HG03159 (cell line): ENCODE results near the gene CALN1.

ENCODE experiments used
- ATAC-seq: cut with Tn5 transposase; IDR thresholded peaks from one replicate; pipeline ENCODE4 v1.9.1; 2021; ENCODE audit warnings: mild to moderate bottlenecking, moderate library complexity; ENCODE audit not compliant: unreplicated experiment

CALN1 gene

DNA sequence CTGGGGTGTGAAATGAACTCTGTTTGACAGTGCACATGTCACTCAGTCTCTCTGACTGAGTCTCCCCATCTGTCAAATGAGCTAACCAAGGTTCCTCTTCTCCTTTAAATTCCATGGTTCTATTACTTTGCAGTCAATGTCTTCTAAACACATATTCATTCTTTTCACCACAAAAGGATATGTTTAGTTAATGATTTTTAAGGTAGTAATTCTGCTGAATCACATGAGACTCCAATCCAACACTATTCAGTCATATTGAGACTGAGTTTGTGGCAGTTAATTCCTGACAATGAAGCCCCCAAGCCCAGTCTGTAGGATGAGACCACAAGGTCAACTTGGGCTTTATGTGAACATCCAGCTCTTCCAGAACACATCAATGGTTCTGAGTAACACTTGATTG is 85.3 kb downstream of the CALN1 start:
- ATAC-seq = no peak

DNA sequence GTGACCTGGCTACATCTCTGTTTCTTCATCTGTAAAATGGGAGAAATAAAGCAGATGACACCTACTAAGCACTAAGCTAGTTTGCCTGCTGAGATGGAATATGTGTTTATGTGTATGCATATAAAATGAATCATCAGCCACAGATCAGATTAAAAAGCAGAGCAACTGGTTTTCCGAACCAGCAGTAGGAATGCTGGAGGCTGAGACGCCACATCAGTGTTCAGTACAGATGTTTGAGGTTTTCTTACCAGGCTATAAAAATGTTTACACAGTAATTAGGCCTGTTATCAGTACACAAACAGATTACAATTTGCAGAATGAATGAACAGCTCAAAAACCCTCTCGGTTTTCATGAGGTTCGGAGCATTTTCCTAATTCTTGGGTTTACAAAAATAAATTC is 85.8 kb downstream of the CALN1 start:
- no peak for ATAC-seq

DNA sequence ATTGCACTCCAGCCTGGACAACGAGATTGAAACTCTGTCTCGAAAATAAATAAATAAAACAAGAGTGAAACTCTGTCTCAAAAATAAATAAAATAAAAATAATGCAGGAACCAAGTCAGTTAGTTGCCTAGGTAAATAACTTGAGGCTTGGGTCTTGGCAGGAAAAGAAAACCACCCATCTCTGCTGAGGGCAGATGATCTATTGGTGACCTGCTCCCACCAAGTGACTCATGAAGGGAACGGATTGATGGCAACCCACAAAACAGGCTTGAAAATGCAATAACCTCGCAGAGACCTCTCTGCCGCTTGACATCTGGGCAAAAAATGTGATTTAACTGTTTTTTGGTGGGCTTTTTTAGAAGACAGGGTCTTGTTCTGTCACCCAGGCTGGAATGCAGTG is 86.6 kb downstream of the CALN1 start:
- ATAC-seq = no peak

DNA sequence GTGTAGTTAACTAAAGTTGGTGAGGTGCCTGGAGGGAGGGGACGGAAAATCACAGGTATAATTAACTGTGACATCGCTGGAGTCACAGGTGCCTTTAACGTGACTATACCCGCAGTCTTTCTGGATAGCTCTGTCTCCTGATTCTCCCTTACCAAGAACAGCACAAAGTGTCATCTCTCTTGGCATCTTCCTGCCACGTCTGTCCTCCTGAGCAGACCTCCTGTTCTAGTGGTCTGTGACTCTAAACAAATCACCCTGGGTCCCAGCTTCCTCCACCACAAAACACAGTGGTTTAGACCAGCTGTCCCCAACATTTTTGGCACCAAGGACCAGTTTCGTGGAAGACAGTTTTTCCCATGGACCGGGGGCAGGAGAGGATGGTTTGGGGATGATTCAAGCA is 90.5 kb downstream of the CALN1 start:
- no peak for ATAC-seq

DNA sequence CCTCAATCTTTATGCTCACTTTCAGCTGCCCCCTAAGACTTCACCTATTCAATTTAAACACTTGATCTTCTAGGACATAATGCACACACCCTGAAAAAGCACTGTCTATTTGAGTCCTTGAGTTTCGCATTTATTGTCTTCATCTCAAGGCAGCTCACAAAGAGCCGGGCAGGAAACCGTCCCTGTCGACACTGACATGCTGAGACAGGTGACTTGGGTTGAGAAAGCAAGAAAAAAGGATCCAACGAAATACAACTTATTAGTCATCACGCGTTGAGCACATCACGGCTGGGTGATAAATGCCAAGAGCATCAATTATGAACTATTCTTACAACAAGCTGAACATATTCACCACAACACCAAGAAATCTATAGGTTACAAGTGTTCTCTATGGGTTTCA is 91.1 kb downstream of the CALN1 start:
- no peak for ATAC-seq

DNA sequence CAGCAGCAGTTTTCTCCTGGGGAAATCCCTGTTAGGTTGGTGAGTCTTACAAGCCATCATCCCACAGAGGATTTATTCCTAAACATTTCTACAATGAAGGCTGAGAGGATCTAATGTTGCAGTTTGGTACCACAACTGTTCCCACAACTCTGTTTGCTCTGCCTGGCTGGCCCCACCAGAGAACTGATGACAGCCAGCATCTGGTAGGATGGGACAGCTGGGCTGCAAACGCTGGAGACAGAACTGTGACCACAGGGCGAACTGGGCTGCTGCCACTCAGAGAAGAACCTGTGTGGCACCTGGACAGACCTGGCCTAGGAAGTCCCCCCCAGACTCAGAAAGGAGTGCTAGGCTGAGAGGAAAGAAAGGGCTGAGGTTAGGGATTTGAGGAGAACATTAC is 94.8 kb downstream of the CALN1 start:
- ATAC-seq = no peak

DNA sequence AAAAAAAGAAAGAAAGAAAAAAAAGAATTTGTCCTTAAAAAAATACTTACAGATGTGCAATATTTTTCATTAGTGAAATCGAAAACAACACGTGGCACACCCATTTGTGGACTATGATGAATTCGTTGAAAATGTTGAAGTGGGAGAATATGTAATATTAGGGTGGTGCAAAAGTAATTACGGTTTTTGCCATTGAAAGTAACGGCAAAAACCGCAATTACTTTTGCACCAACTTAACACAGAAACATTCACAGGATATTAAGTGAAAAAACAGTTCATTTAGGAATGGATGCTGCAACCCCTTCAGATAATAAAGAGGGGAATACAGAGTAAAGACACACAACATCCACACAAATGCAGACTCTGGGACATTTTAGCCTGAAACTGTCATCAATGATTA is 96.0 kb downstream of the CALN1 start:
- ATAC-seq = no peak

DNA sequence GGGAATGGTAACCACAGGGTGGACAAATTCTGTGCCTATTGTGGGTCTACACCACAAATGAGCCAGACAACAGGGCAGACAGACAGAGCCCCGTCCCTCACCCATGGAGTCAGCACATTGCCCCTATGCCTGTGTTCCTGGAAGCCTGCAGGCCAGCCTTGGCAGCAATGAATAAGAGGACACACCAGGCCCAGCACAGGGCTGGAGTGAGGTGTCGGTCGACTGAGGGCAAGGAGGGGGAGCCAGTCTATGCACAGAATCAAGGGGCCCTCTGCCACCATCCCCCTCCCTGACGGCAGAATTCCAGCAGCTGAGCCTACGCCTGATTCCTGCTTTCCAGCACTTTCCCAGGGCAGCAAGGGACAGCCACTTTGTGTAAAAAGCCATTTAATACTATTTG is 98.2 kb downstream of the CALN1 start:
- no peak for ATAC-seq

DNA sequence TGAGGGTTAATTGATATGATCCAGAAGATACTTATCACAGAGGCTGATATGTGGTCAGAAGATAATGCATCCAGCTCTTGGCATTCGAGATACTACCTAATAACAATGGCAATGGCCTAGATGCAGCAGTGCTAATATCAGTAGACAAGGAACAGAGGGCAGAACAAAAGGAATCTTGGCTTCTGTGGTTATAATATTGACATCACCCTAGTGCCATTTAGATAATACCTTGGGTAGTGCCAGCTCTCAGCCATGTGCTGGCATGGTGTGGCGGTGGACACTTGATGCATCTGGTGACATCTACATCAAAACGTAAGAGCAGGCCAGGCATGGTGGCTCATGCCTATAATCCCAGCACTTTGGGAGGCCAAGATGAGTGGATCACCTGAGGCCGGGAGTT is 101.8 kb downstream of the CALN1 start:
- no peak for ATAC-seq

DNA sequence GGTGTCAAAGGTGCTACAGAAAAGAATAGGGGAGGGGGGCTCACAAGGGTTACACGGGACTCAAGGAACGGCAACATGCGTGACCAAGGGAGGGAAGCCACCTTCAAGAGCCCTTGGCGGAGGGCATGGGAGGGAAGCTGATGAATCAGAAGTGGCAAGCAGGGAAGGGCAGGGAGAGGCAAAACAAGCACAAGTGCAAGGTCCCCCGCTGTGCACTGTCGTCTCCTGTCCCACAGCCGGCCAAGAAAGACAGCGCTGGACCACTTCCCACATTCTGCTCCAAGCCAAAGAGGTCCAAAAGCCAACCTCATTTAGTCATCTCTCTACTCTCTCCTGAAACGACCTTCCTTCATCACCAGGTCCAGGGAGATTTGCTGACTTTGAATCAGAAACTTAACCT is 102.7 kb downstream of the CALN1 start:
- no peak for ATAC-seq

DNA sequence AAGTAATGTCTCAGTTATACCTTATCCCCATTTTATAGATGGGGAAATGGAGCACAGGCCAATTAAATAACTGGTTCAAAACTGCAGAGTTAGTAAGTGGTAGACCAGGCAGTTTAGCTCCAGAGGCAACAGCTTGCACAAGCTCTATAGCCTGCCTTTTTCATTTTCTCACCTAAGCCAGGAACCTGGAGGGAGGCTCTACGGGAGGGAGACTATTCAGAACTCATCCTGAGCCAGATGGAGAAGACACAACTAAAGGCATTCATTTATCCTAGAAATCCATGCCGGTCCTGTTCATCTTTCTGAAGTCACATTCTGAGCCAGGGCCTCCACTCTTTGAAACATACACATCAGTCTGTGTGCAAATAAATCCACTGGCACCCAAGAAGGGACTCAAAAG is 103.2 kb downstream of the CALN1 start:
- ATAC-seq = no peak

DNA sequence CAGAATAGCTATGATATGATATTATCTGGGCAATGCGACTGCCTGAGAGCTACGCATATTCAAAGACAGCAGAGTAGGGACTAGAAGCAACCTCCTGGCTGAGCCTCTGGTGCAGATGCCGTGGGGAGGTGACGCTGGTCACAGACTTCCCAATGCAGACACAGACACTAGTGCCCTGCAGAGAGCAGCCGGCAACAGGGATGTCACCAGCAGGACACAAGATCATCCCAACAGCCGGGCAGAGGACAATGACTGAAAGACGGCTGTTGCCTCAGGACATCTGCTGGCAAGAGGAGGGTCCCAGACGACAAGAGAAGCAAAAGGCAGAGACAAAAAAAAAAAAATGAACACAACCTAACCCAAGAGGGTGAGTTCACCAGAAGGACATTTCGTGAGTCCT is 104.6 kb downstream of the CALN1 start:
- no peak for ATAC-seq

DNA sequence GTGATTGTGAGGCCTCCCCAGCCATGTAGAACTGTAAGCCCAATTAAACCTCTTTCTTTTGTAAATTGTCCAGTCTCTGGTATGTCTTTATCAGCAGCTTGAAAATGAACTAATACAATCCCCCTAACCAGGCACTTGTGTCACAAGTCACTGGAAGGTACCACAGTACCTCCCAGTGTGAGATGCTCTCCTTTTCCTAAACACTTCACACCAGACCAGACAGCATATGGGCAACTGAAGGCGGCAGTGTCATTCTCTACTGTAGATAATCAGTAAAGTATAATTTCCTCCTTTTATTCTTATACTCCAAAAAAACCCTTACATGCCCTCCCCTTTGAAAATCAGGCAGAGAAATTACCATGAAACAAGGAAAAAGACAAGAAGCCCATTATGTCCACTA is 113.2 kb downstream of the CALN1 start:
- ATAC-seq = no peak

DNA sequence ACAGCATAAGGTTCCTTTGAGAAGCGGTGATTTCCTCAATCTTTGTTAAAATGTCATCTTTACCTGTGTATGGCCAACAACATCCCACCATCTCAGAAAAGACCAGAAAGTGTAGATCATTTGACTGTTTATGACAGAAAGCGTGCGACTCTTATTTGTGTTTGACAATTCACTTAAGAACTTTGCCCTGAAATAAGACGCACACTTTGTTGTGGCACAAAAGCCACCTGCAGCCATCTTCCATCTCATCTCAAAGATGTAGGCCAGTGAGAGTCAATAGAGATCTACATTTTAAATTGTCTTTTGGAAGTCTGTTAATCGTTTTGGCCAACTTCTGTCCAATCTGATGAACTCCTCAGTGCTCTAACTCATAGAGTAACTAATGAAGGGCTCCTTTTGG is 114.0 kb downstream of the CALN1 start:
- no peak for ATAC-seq

DNA sequence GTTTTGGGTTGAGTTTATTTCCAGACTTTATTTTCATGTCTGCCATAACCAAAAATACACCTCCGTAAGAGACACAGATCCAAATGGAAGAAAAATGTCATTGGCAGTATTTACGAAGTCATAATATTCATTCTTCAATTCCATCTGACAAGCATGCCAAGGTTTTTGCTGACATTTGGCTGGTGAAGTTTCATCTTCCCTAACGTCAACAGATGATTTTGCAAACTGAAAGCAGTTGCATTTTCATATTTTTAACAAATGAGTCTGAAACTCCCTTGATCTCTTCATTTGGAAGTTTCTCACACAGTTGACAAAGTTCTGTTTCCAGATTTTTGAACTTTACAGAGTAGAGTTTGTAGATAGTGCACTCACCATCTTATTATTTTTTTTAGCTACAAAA is 114.5 kb downstream of the CALN1 start:
- ATAC-seq = no peak

DNA sequence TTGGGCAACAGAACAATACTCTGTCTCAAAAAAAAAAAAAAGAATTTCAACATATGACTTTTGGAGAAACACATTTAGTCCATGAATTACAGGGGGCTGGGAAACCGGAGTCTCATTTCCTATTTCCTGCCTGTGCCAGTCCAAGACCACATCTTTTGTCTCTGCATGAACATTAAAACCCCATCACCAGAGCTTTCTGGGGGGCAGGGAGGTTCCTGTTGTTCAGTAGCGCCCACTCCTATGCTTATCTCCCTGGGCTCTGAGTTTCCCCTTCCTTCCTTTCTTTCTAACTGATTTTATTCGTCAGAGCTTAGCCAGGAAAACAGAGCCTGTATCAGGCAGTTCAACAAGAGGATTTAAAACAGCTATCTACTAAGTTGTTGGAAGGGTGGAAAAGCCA is 119.3 kb downstream of the CALN1 start:
- ATAC-seq = no peak

DNA sequence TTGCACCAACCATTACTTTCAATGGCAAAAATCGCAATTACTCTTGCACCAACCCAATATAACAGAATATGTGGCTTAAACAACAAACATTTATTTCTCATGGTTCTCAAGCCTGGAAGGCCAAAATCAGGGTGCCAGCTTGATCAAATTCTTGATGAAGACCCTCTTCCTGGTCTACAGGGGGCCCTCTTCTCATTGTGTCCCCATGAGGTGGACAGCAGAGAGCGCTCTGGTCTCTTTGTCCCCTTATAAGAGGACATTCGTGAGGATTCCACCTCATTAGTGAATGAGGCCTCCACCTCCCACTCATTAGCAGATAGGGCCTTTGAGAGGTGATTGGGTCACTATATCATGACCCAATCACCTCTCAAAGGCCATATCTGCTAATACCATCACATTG is 120.0 kb downstream of the CALN1 start:
- ATAC-seq = no peak

DNA sequence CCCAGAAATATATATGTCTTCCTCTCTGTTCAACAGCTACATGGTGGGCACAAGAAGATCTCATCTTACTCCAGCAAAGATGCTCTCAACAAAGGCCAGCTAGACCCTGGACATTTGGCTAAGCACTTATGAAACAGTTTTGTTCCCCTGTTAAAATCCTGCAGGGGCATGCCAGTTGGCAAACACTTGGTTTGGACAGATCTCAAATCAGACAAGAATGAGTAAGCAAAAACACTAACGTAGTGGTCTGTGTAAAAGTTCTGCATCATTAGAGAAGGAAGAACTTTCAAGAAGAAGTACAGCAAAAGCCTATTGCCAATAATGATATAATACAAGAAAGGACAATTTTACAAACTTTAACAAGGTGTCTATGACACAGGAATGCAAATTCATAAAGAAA is 125.6 kb downstream of the CALN1 start:
- ATAC-seq = no peak

DNA sequence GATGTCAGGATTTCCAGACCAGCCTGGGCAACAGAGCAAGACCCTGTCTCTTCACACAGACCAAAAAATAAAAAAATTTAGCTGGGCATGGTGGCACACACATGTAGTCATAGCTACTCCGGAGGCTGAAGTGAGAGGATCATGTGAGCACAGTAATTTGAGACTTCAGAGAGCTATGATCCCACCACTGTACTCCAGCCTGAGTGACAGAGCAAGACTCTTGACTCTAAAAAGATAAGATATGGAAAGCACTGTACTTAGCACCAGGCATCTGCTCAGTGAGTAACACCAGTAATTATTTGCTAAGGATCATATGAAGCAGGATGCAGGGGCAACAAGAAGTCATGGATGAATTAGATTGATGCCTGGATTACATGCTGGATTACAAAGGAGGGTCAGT is 128.8 kb downstream of the CALN1 start:
- no peak for ATAC-seq

DNA sequence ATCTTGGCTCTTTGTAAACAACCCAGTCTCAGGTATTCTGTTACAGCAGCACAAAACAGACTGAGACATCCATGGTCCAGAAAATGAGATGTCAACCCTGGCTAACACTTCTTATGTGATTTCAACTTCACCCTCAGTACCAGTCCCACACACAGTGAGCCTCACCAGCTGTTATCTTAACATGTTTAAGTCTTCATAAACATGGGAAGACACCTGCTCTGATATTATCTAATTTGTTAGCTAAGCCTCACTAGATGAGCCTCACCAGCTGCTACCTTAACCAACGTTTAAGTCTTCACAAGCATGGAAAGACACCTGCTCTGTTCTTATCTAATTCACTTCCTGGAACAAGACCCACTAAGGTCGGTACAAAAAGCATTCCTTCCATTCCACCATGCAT is 130.8 kb downstream of the CALN1 start:
- ATAC-seq = no peak

DNA sequence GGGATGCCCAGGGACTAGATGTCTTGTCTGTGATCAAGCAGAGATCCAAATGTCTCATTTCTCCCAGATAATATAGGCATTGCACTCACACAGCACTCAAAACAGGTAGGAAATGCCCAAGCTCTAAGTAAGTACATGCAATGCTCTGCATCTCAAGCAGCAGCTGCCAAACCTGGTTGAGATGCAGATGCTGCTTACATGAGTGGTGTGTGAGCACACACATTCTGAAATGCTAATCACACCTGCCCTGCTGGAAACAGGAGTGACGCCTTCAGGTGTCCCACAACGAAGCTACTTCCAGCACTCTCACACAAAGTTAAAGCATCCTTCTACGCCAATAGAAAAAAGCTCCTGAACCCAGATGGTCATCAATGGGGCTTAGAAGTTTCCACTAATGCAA is 132.9 kb downstream of the CALN1 start:
- ATAC-seq = no peak

DNA sequence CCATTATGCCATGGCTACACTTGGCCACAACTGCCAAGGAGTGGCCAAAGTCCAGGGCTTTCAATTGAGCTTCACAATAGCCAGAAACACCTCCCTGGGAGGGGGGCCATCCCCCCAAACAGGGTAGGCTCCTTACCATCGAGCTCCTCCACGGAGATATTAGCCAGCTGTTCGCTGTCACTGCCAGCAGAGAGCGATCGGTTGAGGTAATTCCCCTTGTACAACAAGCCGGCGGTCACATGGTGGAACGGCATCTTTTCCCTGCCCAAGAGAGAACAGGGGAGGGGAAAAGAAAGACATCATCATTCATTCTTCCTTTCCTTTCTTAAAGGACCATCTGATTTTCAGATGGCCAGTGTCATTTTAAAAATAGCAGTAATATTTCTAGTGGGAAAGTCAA is 133.6 kb downstream of the CALN1 start:
- ATAC-seq = no peak

DNA sequence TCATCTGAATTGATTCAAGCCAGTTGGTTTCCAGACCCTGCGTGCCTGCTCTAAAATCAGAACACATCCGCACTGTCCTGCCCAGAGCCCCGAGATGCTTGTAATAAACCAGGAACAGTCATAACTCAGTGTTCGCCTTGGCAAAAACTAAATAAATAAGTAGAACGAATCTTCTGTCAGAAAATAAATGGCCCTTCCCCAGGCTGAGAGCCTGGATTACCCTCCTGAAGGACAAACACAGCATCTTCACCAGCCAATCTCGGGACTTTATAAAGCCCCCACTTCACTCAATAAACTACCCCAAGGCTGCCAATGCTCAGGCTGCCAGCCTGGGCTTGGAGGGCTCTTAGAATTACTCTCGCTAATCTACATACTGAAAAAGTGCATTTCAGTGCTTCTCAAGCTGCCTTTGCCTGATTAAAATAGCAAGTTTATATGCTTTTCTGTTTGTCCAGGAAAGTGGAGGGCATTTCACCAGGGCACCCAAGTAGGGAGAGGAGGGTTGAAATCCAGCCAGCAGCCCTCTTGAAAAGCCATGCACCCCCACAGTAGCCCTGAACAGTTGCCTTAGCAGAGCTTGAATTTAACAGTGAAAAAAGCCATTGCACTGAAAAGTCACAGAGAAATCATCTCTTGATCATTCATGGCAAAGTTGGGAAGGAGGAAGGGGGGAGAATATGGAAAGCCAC is 136.6 kb downstream of the CALN1 start:
- no peak for ATAC-seq

DNA sequence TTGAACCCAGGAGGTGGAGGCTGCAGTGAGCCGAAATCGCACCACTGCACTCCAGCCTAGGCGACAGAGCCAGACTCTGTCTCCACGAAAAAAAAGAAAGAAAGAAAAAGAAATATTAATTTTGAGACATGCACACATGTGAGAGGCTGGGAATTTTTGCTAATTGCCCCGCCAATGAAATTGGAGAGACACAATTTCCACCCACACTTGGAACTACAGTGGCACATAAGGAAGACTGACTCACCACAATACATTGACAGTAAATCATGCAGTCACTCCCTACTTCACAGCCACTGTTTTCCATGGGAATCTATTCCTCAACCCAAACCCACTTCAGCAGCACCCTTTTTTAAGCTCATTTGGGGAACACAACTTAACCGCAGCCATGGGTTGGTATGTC is 139.7 kb downstream of the CALN1 start:
- no peak for ATAC-seq
